ENCODE results near the gene PLXNA3.

Gene PLXNA3

DNA sequence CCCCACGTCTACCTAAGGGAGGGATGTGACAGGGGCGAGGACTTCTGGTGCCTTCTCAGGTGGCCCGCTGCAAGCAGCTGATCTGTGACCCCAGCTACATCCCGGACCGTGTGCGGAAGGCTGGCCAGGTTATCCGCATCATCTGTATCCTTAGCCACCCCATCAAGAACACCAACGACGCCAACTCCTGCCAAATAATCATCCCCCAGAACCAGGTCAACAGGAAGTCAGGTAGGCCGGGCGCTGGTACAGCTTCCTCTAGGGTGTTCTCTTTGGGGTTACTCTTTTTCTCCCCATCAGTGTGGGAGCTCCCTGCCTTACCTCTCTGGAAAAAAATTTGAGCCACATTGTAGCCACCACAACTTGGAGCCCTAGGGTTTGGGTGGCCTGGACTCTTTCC is 16.5 kb upstream of the PLXNA3 start:
- FAIRE-seq (no peak), DNase-seq (ENCODE audit: insufficient read length, low spot score) (no peak)
- TF ChIP-seq, protein P1, sequence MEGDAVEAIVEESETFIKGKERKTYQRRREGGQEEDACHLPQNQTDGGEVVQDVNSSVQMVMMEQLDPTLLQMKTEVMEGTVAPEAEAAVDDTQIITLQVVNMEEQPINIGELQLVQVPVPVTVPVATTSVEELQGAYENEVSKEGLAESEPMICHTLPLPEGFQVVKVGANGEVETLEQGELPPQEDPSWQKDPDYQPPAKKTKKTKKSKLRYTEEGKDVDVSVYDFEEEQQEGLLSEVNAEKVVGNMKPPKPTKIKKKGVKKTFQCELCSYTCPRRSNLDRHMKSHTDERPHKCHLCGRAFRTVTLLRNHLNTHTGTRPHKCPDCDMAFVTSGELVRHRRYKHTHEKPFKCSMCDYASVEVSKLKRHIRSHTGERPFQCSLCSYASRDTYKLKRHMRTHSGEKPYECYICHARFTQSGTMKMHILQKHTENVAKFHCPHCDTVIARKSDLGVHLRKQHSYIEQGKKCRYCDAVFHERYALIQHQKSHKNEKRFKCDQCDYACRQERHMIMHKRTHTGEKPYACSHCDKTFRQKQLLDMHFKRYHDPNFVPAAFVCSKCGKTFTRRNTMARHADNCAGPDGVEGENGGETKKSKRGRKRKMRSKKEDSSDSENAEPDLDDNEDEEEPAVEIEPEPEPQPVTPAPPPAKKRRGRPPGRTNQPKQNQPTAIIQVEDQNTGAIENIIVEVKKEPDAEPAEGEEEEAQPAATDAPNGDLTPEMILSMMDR (IDR thresholded peaks at IDR 0.05; ENCODE audit: insufficient read depth, missing control alignments): no peak

- DNase-seq (ENCODE audit: insufficient read length, low spot score): no peak
- TF ChIP-seq, protein P1 (IDR thresholded peaks at IDR 0.05; ENCODE audit: insufficient read depth, missing control alignments): no peak
- FAIRE-seq: no peak
These were observed 15.9 kb upstream of the PLXNA3 start for GRCh38 chrX:154441984-154442707.

DNA sequence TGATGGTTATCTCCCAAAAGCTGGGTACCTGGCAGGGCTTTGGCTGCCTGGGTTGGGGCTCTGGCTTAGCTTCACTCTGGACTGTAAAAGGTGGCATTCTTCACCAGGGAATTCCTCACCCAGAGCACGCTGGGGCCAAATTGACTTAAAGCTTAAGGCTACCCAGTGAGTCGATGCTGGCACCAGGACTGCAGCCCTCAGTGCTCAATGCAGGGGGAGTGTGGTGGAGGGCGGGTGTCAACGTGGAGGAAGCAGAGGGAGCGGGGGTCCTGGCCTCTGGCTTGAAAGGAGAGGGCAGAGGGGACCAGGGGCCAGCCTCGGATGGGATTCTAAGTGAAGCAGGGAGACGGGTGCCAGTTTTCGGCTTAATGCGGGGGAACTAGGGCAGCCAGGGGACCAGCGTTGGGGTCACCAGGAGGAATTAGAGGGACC is 14.6 kb upstream of the PLXNA3 start:
- TF ChIP-seq, protein P1 (IDR thresholded peaks at IDR 0.05; ENCODE audit: insufficient read depth, missing control alignments): no peak
- DNase-seq (ENCODE audit: insufficient read length, low spot score) (no peak), FAIRE-seq (no peak)

DNA sequence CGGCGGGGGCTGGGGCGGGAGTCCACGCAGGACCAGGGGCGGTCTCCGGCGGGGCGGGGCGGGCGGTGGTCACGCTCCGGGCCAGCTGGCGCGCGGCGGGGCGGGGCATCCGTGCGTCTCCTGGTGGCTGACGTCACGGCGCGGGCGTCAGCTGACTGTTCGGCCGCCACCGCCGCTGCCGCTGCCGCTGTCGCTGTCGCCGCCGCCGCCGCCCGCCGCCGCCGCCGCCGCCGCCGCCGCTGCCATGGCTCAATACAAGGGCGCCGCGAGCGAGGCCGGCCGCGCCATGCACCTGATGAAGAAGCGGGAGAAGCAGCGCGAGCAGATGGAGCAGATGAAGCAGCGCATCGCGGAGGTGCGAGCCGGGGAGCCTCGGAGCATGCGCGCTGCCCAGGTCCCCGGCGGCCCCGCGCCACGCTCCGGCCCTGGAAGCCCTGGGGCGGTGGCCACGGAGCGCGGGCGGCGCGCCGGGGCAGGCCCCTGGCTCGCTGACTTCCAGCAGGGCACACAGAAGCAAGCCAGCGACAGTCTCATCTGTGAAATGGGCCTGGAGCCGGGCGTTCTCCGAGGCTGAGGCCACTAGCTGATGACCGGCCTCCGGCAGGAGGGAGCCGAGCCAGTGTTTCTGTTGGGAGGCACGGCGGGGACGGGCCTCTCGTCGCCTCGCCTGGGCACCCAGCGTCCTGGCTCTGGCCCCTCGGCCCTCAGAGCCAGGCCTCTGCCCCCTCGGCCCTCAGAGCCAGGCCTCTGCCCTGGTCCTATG is 13.9 kb upstream of the PLXNA3 start, which contains the start of gene FAM50A:
TSS of gene FAM50A (plus strand) at position 150 of the 763 bp plus-strand sequence. CDS start at position 245, 95 bp downstream.
- FAIRE-seq (no peak), DNase-seq (ENCODE audit: insufficient read length, low spot score) (peak; percentile 78)
- TF ChIP-seq, protein P1 (IDR thresholded peaks at IDR 0.05; ENCODE audit: insufficient read depth, missing control alignments): no peak

- DNase-seq (ENCODE audit: insufficient read length, low spot score) (no peak), FAIRE-seq (no peak)
- TF ChIP-seq, protein P1 (IDR thresholded peaks at IDR 0.05; ENCODE audit: insufficient read depth, missing control alignments): no peak
These were observed 13.3 kb upstream of the PLXNA3 start for GRCh38 chrX:154444755-154445246.

GRCh38 chrX:154445776-154446175 is 12.3 kb upstream of the PLXNA3 start:
- DNase-seq (ENCODE audit: insufficient read length, low spot score) (no peak), FAIRE-seq (no peak)
- TF ChIP-seq, protein P1 (IDR thresholded peaks at IDR 0.05; ENCODE audit: insufficient read depth, missing control alignments): no peak
